DOHH2 (cell line): ENCODE results near the gene XIRP2.
A peak's percentile ranks its signal among the peaks of the same experiment; 100 is the strongest.

ENCODE experiments used
- H3F3A ChIP-seq: fragments of 200-600 bp; sonication (generic), shearing (Covaris generic); 2 replicates; pipeline ENCODE4 v1.6.0; 2016; ENCODE audit warnings: antibody characterized with exemption, mild to moderate bottlenecking; ENCODE audit not compliant: control insufficient read depth, insufficient read depth
- H3K27ac ChIP-seq: fragments of 200-600 bp; sonication (generic); 2 replicates; pipeline ENCODE4 v1.5.1; 2014; ENCODE audit warnings: low read depth, mild to moderate bottlenecking, low read length, moderate library complexity
- H3K27me3 ChIP-seq: fragments of 200-600 bp; sonication (generic); 2 replicates; pipeline ENCODE4 v1.6.1; 2014; ENCODE audit warnings: mild to moderate bottlenecking, low read length, mixed read lengths; ENCODE audit not compliant: control insufficient read depth
- H3K36me3 ChIP-seq: fragments of 200-600 bp; sonication (generic); 2 replicates; pipeline ENCODE4 v1.6.1; 2014; ENCODE audit warnings: mild to moderate bottlenecking, low read length, moderate library complexity, mixed read lengths; ENCODE audit not compliant: control insufficient read depth
- H3K4me1 ChIP-seq: fragments of 200-600 bp; sonication (generic); 2 replicates; pipeline ENCODE4 v1.6.1; 2014; ENCODE audit warnings: mild to moderate bottlenecking, low read length, mixed read lengths; ENCODE audit not compliant: control insufficient read depth
- H3K4me2 ChIP-seq: fragments of 200-600 bp; sonication (generic); 2 replicates; pipeline ENCODE4 v1.6.0; 2014; ENCODE audit warnings: mild to moderate bottlenecking, low read length, moderate library complexity
- H3K4me3 ChIP-seq: fragments of 200-600 bp; sonication (generic); 2 replicates; pipeline ENCODE4 v1.5.1; 2014; ENCODE audit warnings: mild to moderate bottlenecking, low read length, mixed read lengths
- H3K79me2 ChIP-seq: fragments of 200-600 bp; sonication (generic); 2 replicates; pipeline ENCODE4 v1.6.1; 2014; ENCODE audit warnings: mild to moderate bottlenecking, low read length, mixed read lengths; ENCODE audit not compliant: control insufficient read depth
- H3K9me2 ChIP-seq: fragments of 200-600 bp; sonication (generic); replicated peaks from 2 replicates; pipeline ENCODE4 v1.6.1; 2014; ENCODE audit warnings: mild to moderate bottlenecking, low read length, mixed read lengths; ENCODE audit not compliant: control insufficient read depth
- H3K9me3 ChIP-seq: fragments of 200-600 bp; sonication (generic); 2 replicates; pipeline ENCODE4 v1.6.1; 2014; ENCODE audit warnings: antibody characterized with exemption, low read length, mixed read lengths; ENCODE audit not compliant: control insufficient read depth, insufficient read depth
- H4K20me1 ChIP-seq: fragments of 200-600 bp; sonication (generic); 2 replicates; pipeline ENCODE4 v1.6.0; 2014; ENCODE audit warnings: low read depth, mild to moderate bottlenecking, antibody characterized with exemption, low read length, moderate library complexity; ENCODE audit not compliant: control insufficient read depth, insufficient read depth
- CTCF ChIP-seq: fragments of 200-600 bp; sonication (generic); IDR thresholded peaks from one replicate; pipeline ENCODE4 v1.5.1; 2014; ENCODE audit warnings: antibody characterized with exemption, mild to moderate bottlenecking, low read depth, low read length; ENCODE audit not compliant: poor library complexity, severe bottlenecking
- EZH2phosphoT487 ChIP-seq: fragments of 200-600 bp; sonication (generic); IDR thresholded peaks from 2 replicates; pipeline ENCODE4 v1.6.1; 2017; ENCODE audit warnings: borderline replicate concordance, mild to moderate bottlenecking, antibody characterized with exemption, low read length, moderate library complexity, mixed read lengths

XIRP2 gene

GRCh38 chr2:167254721-167255120 is 366.4 kb downstream of the XIRP2 start:
- TF ChIP-seq EZH2phosphoT487 (no peak), CTCF (no peak)
- Histone ChIP-seq H3K79me2 (no peaks in the 10 kb centered on the region), H3K4me3 (no peak overlapping the region), H3K9me2 (no peaks in the 10 kb centered on the region), H3K4me2 (no peak overlapping the region), H3K4me1 (no peaks in the 10 kb centered on the region), H3K36me3 (no peaks in the 10 kb centered on the region), H4K20me1 (no peaks in the 10 kb centered on the region), H3K27ac (no peak overlapping the region), H3F3A (no peaks in the 10 kb centered on the region), H3K9me3 (no peaks in the 10 kb centered on the region), H3K27me3 (no peaks in the 10 kb centered on the region)

GRCh38 chr2:167258712-167259111 is 370.4 kb downstream of the XIRP2 start:
- Histone ChIP-seq H3F3A (no peaks in the 10 kb centered on the region), H4K20me1 (no peaks in the 10 kb centered on the region), H3K4me1 (no peaks in the 10 kb centered on the region), H3K36me3 (no peaks in the 10 kb centered on the region), H3K27me3 (no peaks in the 10 kb centered on the region), H3K9me3 (no peaks in the 10 kb centered on the region), H3K4me2 (no peak overlapping the region), H3K4me3 (no peak overlapping the region), H3K9me2 (no peaks in the 10 kb centered on the region), H3K79me2 (no peaks in the 10 kb centered on the region), H3K27ac (no peak overlapping the region)
- TF ChIP-seq CTCF: no peak
- TF ChIP-seq EZH2phosphoT487: no peak

- Histone ChIP-seq H3K27me3 (no peaks in the 10 kb centered on the region), H3K9me3 (peaks cover 5% of the 10 kb centered on the region; the same call in 1 of the 2 replicates), H3K36me3 (no peaks in the 10 kb centered on the region), H3K27ac (no peak overlapping the region), H3K4me2 (no peak overlapping the region), H3K79me2 (no peaks in the 10 kb centered on the region), H3K9me2 (no peaks in the 10 kb centered on the region), H3K4me1 (no peaks in the 10 kb centered on the region), H3F3A (no peaks in the 10 kb centered on the region), H4K20me1 (no peaks in the 10 kb centered on the region), H3K4me3 (no peak overlapping the region)
- no peak for TF ChIP-seq EZH2phosphoT487
- TF ChIP-seq CTCF: peak; percentile 35
Measured at GRCh38 chr2:167264380-167264779, 376.1 kb downstream of the XIRP2 start.

- no peaks in the 10 kb centered on the region for H3K79me2 ChIP-seq
- no peaks in the 10 kb centered on the region for H3K27me3 ChIP-seq
- no peak overlapping the region for H3K4me3 ChIP-seq
- no peaks in the 10 kb centered on the region for H3K9me2 ChIP-seq
- H3K36me3 ChIP-seq: no peaks in the 10 kb centered on the region
- no peak overlapping the region for H3K27ac ChIP-seq
- H4K20me1 ChIP-seq: no peaks in the 10 kb centered on the region
- TF ChIP-seq EZH2phosphoT487 (no peak), CTCF (no peak)
- no peaks in the 10 kb centered on the region for H3F3A ChIP-seq
- H3K9me3 ChIP-seq: peaks cover 5% of the 10 kb centered on the region; the same call in 1 of the 2 replicates
- H3K4me1 ChIP-seq: no peaks in the 10 kb centered on the region
- no peak overlapping the region for H3K4me2 ChIP-seq
Measured at GRCh38 chr2:167265004-167265403, 376.7 kb downstream of the XIRP2 start.
